Measurements from ENCODE around the gene IFT27. TPM values are rescaled to one million over a fixed set of nuclear protein-coding genes. Genes with fewer than 3 reads are reported as not detected.

Gene IFT27
- total and polyA plus RNA-seq, 2 donors (not counting 1 experiment from before 2014, with no cell fraction given) = 14.1 to 19.0 TPM

- Histone ChIP-seq H3K27me3 (ENCODE audit: control insufficient read depth, insufficient read depth, low read length) (no peaks in the 10 kb centered on the region), H3K9me3 (ENCODE audit: control insufficient read depth, insufficient read depth, low read depth, low read length) (no peaks in the 10 kb centered on the region), H3K27ac (ENCODE audit: insufficient read depth, low read length) (no peak overlapping the region), H3K4me1 (ENCODE audit: control insufficient read depth, extremely low read depth, insufficient read depth, low read length) (peaks cover 2% of the 10 kb centered on the region), H2AFZ (ENCODE audit: low read length) (no peak overlapping the region), H3K4me3 (replicated peaks in 1 of 4; ENCODE audit: control extremely low read depth in 1 of 4, insufficient read depth in 1 of 4, low read depth in 3 of 4, low read length in 4 of 4) (no peak overlapping the region), H3K9ac (ENCODE audit: insufficient read depth, low read length) (no peak overlapping the region), H3K79me2 (ENCODE audit: control insufficient read depth, insufficient read depth, low read length) (no peaks in the 10 kb centered on the region), H3K36me3 (ENCODE audit: control insufficient read depth, insufficient read depth, low read length) (no peaks in the 10 kb centered on the region), H3K4me2 (ENCODE audit: extremely low read depth, insufficient read depth, low read length) (no peak overlapping the region), H4K20me1 (ENCODE audit: control insufficient read depth, extremely low read depth, insufficient read depth, low read length) (no peaks in the 10 kb centered on the region)
- peak in 1 of 2 donors; percentile 8 for DNase-seq (ENCODE audit: low read depth in 2 of 2)
- TF ChIP-seq EZH2 (IDR thresholded peaks at IDR 0.05; ENCODE audit: low read length, missing control alignments) = no peak
- TF ChIP-seq, protein P1, sequence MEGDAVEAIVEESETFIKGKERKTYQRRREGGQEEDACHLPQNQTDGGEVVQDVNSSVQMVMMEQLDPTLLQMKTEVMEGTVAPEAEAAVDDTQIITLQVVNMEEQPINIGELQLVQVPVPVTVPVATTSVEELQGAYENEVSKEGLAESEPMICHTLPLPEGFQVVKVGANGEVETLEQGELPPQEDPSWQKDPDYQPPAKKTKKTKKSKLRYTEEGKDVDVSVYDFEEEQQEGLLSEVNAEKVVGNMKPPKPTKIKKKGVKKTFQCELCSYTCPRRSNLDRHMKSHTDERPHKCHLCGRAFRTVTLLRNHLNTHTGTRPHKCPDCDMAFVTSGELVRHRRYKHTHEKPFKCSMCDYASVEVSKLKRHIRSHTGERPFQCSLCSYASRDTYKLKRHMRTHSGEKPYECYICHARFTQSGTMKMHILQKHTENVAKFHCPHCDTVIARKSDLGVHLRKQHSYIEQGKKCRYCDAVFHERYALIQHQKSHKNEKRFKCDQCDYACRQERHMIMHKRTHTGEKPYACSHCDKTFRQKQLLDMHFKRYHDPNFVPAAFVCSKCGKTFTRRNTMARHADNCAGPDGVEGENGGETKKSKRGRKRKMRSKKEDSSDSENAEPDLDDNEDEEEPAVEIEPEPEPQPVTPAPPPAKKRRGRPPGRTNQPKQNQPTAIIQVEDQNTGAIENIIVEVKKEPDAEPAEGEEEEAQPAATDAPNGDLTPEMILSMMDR (conservative IDR thresholded peaks at IDR 0.05 in 1 of 2, IDR thresholded peaks at IDR 0.05 in 1 of 2; ENCODE audit: low read depth in 1 of 2, low read length in 2 of 2) = no peak
Observed at GRCh38 chr22:36772451-36772850, 3.5 kb downstream of the IFT27 start.

GRCh38 chr22:36771356-36772063 lies 4.4 kb downstream of the IFT27 start:
- Histone ChIP-seq H3K4me3 (replicated peaks in 1 of 4; ENCODE audit: control extremely low read depth in 1 of 4, insufficient read depth in 1 of 4, low read depth in 3 of 4, low read length in 4 of 4) (no peak overlapping the region), H3K27me3 (ENCODE audit: control insufficient read depth, insufficient read depth, low read length) (no peaks in the 10 kb centered on the region), H3K79me2 (ENCODE audit: control insufficient read depth, insufficient read depth, low read length) (no peaks in the 10 kb centered on the region), H3K9ac (ENCODE audit: insufficient read depth, low read length) (no peak overlapping the region), H4K20me1 (ENCODE audit: control insufficient read depth, extremely low read depth, insufficient read depth, low read length) (no peaks in the 10 kb centered on the region), H2AFZ (ENCODE audit: low read length) (no peak overlapping the region), H3K36me3 (ENCODE audit: control insufficient read depth, insufficient read depth, low read length) (no peaks in the 10 kb centered on the region), H3K4me1 (ENCODE audit: control insufficient read depth, extremely low read depth, insufficient read depth, low read length) (no peaks in the 10 kb centered on the region), H3K9me3 (ENCODE audit: control insufficient read depth, insufficient read depth, low read depth, low read length) (no peaks in the 10 kb centered on the region), H3K4me2 (ENCODE audit: extremely low read depth, insufficient read depth, low read length) (no peak overlapping the region), H3K27ac (ENCODE audit: insufficient read depth, low read length) (no peak overlapping the region)
- no peak for DNase-seq (ENCODE audit: low read depth in 2 of 2)
- TF ChIP-seq EZH2 (IDR thresholded peaks at IDR 0.05; ENCODE audit: low read length, missing control alignments) = no peak
- TF ChIP-seq, protein P1 (conservative IDR thresholded peaks at IDR 0.05 in 1 of 2, IDR thresholded peaks at IDR 0.05 in 1 of 2; ENCODE audit: low read depth in 1 of 2, low read length in 2 of 2) = no peak

- Histone ChIP-seq H3K4me3 (replicated peaks in 1 of 4; ENCODE audit: control extremely low read depth in 1 of 4, insufficient read depth in 1 of 4, low read depth in 3 of 4, low read length in 4 of 4) (no peak overlapping the region), H3K9me3 (ENCODE audit: control insufficient read depth, insufficient read depth, low read depth, low read length) (no peaks in the 10 kb centered on the region), H3K27ac (ENCODE audit: insufficient read depth, low read length) (no peak overlapping the region), H3K4me2 (ENCODE audit: extremely low read depth, insufficient read depth, low read length) (no peak overlapping the region), H4K20me1 (ENCODE audit: control insufficient read depth, extremely low read depth, insufficient read depth, low read length) (no peaks in the 10 kb centered on the region), H3K36me3 (ENCODE audit: control insufficient read depth, insufficient read depth, low read length) (no peaks in the 10 kb centered on the region), H3K9ac (ENCODE audit: insufficient read depth, low read length) (no peak overlapping the region), H2AFZ (ENCODE audit: low read length) (no peak overlapping the region), H3K4me1 (ENCODE audit: control insufficient read depth, extremely low read depth, insufficient read depth, low read length) (no peaks in the 10 kb centered on the region), H3K27me3 (ENCODE audit: control insufficient read depth, insufficient read depth, low read length) (no peaks in the 10 kb centered on the region), H3K79me2 (ENCODE audit: control insufficient read depth, insufficient read depth, low read length) (no peaks in the 10 kb centered on the region)
- no peak for DNase-seq (ENCODE audit: low read depth in 2 of 2)
- TF ChIP-seq, protein P1 (conservative IDR thresholded peaks at IDR 0.05 in 1 of 2, IDR thresholded peaks at IDR 0.05 in 1 of 2; ENCODE audit: low read depth in 1 of 2, low read length in 2 of 2) = no peak
- TF ChIP-seq EZH2 (IDR thresholded peaks at IDR 0.05; ENCODE audit: low read length, missing control alignments) = no peak
Observed at GRCh38 chr22:36770513-36771231, 5.2 kb downstream of the IFT27 start.
